HFF-Myc (cell line): ENCODE measurements around the gene SLC39A1.
A peak's percentile ranks its signal among the peaks of the same experiment; 100 is the strongest.

ENCODE experiments used
- DNase-seq: peaks from one replicate; pipeline ENCODE4 v3.0.0-alpha.2; 2011; ENCODE audit warnings: low read depth; ENCODE audit errors: extremely low read depth
- H3K4me3 ChIP-seq: replicated peaks from 2 replicates; pipeline ENCODE4 v1.5.1; 2011; ENCODE audit warnings: low read depth, mild to moderate bottlenecking, control low read depth, low read length
- TF ChIP-seq, protein P1 (sequence below): IDR thresholded peaks from 2 replicates; pipeline ENCODE4 v1.5.1; 2012; ENCODE audit warnings: mild to moderate bottlenecking, low read depth, low read length, control low read depth; ENCODE audit errors: missing control alignments

SLC39A1 gene

DNA sequence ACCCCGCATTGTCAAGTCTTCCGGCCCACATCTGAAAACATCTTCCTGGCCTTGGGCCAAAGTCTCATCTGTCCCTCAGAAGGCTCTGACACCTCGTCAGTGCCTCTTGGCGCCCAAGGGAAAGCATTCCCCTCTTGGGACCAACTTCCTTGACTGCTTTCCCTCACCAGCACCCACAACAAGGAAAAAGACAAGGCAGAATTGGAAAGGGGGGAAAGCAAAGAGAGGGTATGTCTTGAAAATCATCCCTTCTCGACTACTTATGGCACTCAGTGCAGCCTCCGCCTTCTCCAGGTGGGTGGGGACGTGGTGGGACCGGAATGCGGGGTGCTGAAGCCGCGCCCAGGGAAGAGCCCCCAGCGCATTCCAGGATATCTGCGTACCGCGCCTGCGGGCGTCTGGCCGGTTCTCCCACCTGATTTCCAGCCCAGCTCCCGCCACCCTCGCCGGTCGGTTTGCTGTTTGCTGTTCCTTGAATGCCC lies 554 bp upstream of the SLC39A1 start:
- DNase-seq = no peak
- TF ChIP-seq, protein P1, sequence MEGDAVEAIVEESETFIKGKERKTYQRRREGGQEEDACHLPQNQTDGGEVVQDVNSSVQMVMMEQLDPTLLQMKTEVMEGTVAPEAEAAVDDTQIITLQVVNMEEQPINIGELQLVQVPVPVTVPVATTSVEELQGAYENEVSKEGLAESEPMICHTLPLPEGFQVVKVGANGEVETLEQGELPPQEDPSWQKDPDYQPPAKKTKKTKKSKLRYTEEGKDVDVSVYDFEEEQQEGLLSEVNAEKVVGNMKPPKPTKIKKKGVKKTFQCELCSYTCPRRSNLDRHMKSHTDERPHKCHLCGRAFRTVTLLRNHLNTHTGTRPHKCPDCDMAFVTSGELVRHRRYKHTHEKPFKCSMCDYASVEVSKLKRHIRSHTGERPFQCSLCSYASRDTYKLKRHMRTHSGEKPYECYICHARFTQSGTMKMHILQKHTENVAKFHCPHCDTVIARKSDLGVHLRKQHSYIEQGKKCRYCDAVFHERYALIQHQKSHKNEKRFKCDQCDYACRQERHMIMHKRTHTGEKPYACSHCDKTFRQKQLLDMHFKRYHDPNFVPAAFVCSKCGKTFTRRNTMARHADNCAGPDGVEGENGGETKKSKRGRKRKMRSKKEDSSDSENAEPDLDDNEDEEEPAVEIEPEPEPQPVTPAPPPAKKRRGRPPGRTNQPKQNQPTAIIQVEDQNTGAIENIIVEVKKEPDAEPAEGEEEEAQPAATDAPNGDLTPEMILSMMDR = no peak
- H3K4me3 ChIP-seq = peak overlapping the region; percentile 83

DNA sequence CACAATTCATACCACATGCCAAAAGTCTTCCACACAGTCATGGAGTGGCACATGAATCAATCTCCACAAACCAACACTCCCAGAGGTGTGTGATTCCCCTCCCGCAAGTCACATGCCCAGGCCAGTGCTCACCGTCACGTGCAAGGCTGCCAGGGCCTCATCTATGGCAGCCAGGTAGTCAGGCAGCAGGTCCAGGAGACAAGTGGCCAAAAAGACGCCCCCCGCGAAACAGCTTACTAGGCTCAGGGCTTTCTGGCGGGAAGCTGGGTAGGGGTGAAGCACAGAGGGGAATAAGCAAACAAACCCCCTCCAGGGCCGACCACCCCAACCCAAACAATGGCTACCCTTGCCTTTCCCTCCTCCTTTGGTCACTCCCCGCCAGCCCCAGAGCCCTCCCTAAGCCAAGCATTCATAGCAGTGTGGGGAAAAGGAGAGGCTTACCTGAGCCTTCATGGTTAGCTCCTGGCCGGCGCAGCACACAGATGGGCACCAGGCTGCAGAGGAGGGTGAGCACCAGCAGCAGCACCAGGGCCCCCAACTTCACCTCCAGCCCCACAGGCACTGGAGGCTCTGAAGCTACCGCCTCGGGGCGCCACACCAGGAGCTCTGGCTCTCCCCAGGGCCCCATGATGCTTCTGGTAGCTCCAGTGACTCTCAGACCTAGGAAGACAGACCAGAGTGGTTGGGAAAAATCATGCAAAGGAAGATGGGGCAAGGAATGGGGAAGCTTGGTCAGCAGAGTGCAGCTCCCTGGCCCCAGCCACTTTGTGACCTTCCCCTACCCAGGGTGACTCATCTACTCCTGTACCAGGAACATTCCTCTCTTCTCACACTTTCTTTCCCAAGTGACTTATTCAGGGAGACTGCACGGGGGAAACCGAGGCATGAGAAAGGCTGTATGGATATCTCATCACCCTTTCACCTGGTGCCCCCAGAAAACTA lies 978 bp downstream of the SLC39A1 start:
- H3K4me3 ChIP-seq = peak overlapping the region; percentile 83
- no peak for DNase-seq
- TF ChIP-seq, protein P1 = no peak

DNA sequence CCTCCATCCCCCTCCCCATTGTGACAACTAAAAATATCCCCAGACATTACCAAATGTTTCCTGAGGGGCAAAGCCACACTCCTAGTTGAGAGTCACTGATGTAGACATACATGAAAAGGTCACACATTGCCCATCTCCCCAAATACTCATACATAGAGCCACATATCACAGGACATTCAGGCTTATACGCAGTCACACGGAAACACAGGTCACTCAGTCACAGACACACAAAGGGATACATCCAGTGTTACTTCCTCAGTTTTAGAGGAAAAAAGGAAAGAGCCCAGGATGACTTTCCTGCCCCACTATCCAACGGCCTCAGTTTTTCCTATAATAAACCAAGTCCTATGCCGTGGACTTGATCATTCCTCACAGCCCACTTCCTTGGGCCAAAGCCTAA lies 1.9 kb downstream of the SLC39A1 start:
- TF ChIP-seq, protein P1 = no peak
- no peak for DNase-seq
- H3K4me3 ChIP-seq = peak overlapping the region; percentile 83

DNA sequence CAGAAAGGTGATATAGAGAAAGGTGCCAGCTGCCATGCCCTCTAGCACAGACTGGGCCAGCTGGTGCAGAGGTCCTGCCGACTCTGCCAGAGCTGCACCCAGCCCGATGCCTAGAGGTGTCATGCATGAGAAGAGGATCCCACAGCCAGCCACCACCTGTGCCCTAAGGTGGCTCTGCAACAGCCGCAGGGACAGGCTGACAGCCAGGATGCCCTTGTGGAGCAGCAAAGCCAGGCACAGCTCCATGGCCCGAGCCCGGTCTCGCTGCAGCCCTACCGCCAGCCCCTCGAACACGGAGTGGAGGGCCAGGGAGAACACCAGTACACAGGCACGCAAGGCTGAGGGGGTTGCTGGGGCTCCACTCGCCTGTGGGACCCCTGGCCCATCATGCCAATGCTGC lies 3.1 kb downstream of the SLC39A1 start:
- no peak for DNase-seq

DNA sequence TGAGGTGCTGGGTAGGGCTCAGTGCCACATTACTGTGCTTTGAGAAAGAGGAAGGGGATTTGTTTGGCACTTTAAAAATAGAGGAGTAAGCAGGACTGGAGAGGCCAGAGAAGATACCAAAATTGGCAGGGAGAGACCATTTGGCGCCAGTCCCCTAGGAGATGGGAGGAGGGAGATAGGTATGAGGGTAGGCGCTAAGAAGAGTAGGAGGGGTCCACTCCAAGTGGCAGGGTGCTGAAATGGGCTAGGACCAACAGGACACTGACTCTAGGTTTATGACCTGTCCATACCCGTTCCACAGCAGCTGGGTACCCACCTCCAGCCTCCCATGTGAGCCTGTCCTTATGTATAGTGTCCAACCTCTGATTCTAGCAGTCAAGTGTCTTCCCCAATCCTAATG lies 3.9 kb downstream of the SLC39A1 start:
- H3K4me3 ChIP-seq = no peak overlapping the region
- TF ChIP-seq, protein P1 = no peak
- DNase-seq = no peak

More for the DNA sequence above, 3.1 kb downstream of the SLC39A1 start:
- no peak overlapping the region for H3K4me3 ChIP-seq
- TF ChIP-seq, protein P1 = no peak

DNA sequence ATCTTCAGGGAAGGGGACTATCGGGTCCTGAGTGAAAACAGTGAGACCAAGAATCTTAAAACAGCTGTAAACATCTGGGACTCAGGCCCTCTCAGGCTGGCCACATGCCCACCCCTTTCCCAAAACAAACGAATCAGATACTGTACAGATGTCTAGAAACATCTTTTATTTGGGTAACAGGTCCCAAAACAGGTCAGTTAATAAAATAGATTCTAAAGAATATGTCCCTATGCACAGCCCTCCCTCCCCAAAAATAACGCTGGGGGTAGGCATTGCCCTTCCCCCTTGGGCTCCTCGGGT lies 4.4 kb downstream of the SLC39A1 start:
- no peak for DNase-seq
- TF ChIP-seq, protein P1 = no peak
- peak overlapping the region; percentile 93 for H3K4me3 ChIP-seq
